HEK293 (cell line): Measurements from ENCODE around the gene GUCA1C.

ENCODE experiments used
- CTCF ChIA-PET: fragments of 350-600 bp; formaldehyde crosslinking; extraction: SDS; loops from one replicate; lab custom pipeline; 2021; ENCODE audit warnings: antibody characterized with exemption; lab: Yijun Ruan, JAX
- POLR2A ChIA-PET: fragments of 300-600 bp; formaldehyde crosslinking; extraction: SDS; loops from one replicate; lab custom pipeline; 2020; ENCODE audit warnings: antibody characterized with exemption, inconsistent platforms; lab: Yijun Ruan, JAX
- H3K27ac ChIP-seq: fragments of 200-500 bp; sonication (Bioruptor generic); 2 replicates; pipeline ENCODE4 v1.5.1; 2014; ENCODE audit warnings: low read depth, low read length, control low read depth, inconsistent platforms; ENCODE audit errors: extremely low read depth
- H3K36me3 ChIP-seq, 2 experiments: fragments of 200-500 bp in 1 of 2; sonication (Bioruptor generic) in 1 of 2; 1 replicate in 1 of 2; 2 replicates in 1 of 2; pipeline ENCODE4 v1.5.1; 2014 to 2017; ENCODE audit warnings: inconsistent platforms in 2 of 2, low read length in 2 of 2; ENCODE audit not compliant: control insufficient read depth in 2 of 2, insufficient read depth in 1 of 2
- H3K4me1 ChIP-seq: fragments of 200-500 bp; sonication (Bioruptor generic); 2 replicates; pipeline ENCODE4 v1.5.1; 2014; ENCODE audit warnings: mild to moderate bottlenecking, low read length, inconsistent platforms; ENCODE audit not compliant: control insufficient read depth, insufficient read depth
- H3K4me3 ChIP-seq: 2 replicates; pipeline ENCODE4 v1.5.1; 2011; ENCODE audit warnings: low read depth, mild to moderate bottlenecking, control low read depth, low read length, moderate library complexity
- H3K9me3 ChIP-seq: fragments of 200-500 bp; sonication (Bioruptor generic); 2 replicates; pipeline ENCODE4 v1.5.1; 2014; ENCODE audit warnings: low read depth, low read length, inconsistent platforms; ENCODE audit not compliant: control insufficient read depth, insufficient read depth
- HOXA7 ChIP-seq: sonication (generic); formaldehyde crosslinking; IDR thresholded peaks from 2 replicates; pipeline ENCODE4 v1.8.1; 2022; ENCODE audit warnings: missing genetic modification reagents, borderline replicate concordance
- MZF1 ChIP-seq: fragments of 450-650 bp; formaldehyde crosslinking; IDR thresholded peaks from 2 replicates; pipeline ENCODE4 v1.5.1; 2017; ENCODE audit warnings: missing biosample characterization, missing genetic modification characterization, borderline replicate concordance
- PRDM2 ChIP-seq: fragments of 450-650 bp; formaldehyde crosslinking; IDR thresholded peaks from 2 replicates; pipeline ENCODE4 v1.5.1; 2016; ENCODE audit warnings: missing biosample characterization, missing genetic modification characterization, borderline replicate concordance
- PRDM4 ChIP-seq: fragments of 450-650 bp; formaldehyde crosslinking; IDR thresholded peaks from 2 replicates; pipeline ENCODE4 v1.5.1; 2017; ENCODE audit warnings: missing biosample characterization, missing genetic modification characterization
- REPIN1 ChIP-seq: fragments of 450-650 bp; formaldehyde crosslinking; IDR thresholded peaks from 2 replicates; pipeline ENCODE4 v1.5.1; 2017; ENCODE audit warnings: missing biosample characterization, missing genetic modification characterization, low read depth
- SCRT2 ChIP-seq: fragments of 450-650 bp; formaldehyde crosslinking; IDR thresholded peaks from 2 replicates; pipeline ENCODE4 v1.5.1; 2016; ENCODE audit warnings: missing biosample characterization, missing genetic modification characterization
- YY2 ChIP-seq: fragments of 450-650 bp; formaldehyde crosslinking; IDR thresholded peaks from 2 replicates; pipeline ENCODE4 v1.5.1; 2016; ENCODE audit warnings: missing biosample characterization, missing genetic modification characterization
- ZBTB1 ChIP-seq: fragments of 450-650 bp; formaldehyde crosslinking; IDR thresholded peaks from 2 replicates; pipeline ENCODE4 v1.5.1; 2016; ENCODE audit warnings: missing biosample characterization, missing genetic modification characterization
- ZNF138 ChIP-seq: fragments of 450-650 bp; formaldehyde crosslinking; IDR thresholded peaks from 2 replicates; pipeline ENCODE4 v1.5.1; 2016; ENCODE audit warnings: missing biosample characterization, missing genetic modification characterization, borderline replicate concordance
- ZNF148 ChIP-seq: fragments of 450-650 bp; formaldehyde crosslinking; IDR thresholded peaks from 2 replicates; pipeline ENCODE4 v1.5.0; 2017; ENCODE audit warnings: missing biosample characterization, missing genetic modification characterization, borderline replicate concordance
- ZNF26 ChIP-seq: fragments of 450-650 bp; formaldehyde crosslinking; IDR thresholded peaks from 2 replicates; pipeline ENCODE4 v1.5.1; 2016; ENCODE audit warnings: missing biosample characterization, missing genetic modification characterization
- ZNF311 ChIP-seq: fragments of 450-650 bp; formaldehyde crosslinking; IDR thresholded peaks from 2 replicates; pipeline ENCODE4 v1.5.1; 2017; ENCODE audit warnings: missing biosample characterization, missing genetic modification characterization, borderline replicate concordance
- ZNF394 ChIP-seq: fragments of 450-650 bp; formaldehyde crosslinking; IDR thresholded peaks from 2 replicates; pipeline ENCODE4 v1.5.1; 2016; ENCODE audit warnings: missing biosample characterization, missing genetic modification characterization, mild to moderate bottlenecking, moderate library complexity, borderline replicate concordance
- ZNF473 ChIP-seq: fragments of 450-650 bp; formaldehyde crosslinking; IDR thresholded peaks from 2 replicates; pipeline ENCODE4 v1.5.1; 2017; ENCODE audit warnings: missing biosample characterization, missing genetic modification characterization
- ZNF488 ChIP-seq: fragments of 450-650 bp; formaldehyde crosslinking; IDR thresholded peaks from 2 replicates; pipeline ENCODE4 v1.5.1; 2016; ENCODE audit warnings: missing biosample characterization, missing genetic modification characterization
- ZNF571 ChIP-seq: fragments of 450-650 bp; formaldehyde crosslinking; IDR thresholded peaks from 2 replicates; pipeline ENCODE4 v1.5.0; 2017; ENCODE audit warnings: missing biosample characterization, missing genetic modification characterization
- ZNF830 ChIP-seq: fragments of 450-650 bp; IDR thresholded peaks from 2 replicates; pipeline ENCODE4 v1.5.0; 2018; ENCODE audit warnings: missing biosample characterization, missing genetic modification characterization, low read depth, mild to moderate bottlenecking, moderate library complexity
- ZNF837 ChIP-seq: fragments of 450-650 bp; formaldehyde crosslinking; IDR thresholded peaks from 2 replicates; pipeline ENCODE4 v1.5.1; 2016; ENCODE audit warnings: missing biosample characterization, missing genetic modification characterization
- ZSCAN5A ChIP-seq: fragments of 450-650 bp; formaldehyde crosslinking; IDR thresholded peaks from 2 replicates; pipeline ENCODE4 v1.5.1; 2016; ENCODE audit warnings: missing biosample characterization, missing genetic modification characterization

The GUCA1C gene

GRCh38 chr3:108951820-108952501 lies 1.7 kb downstream of the GUCA1C start:
- Histone ChIP-seq H3K4me1 (no peaks in the 10 kb centered on the region), H3K36me3 (no peaks in the 10 kb centered on the region), H3K9me3 (no peaks in the 10 kb centered on the region), H3K27ac (no peak overlapping the region), H3K4me3 (no peak overlapping the region)
- no peak for TF ChIP-seq SCRT2 (tag by site-specific recombination)
- TF ChIP-seq ZBTB1 (tag by site-specific recombination): no peak
- no peak for TF ChIP-seq ZNF830
- no peak for TF ChIP-seq HOXA7 (CRISPR knock-in tag)
- no peak for TF ChIP-seq PRDM2 (tag by site-specific recombination)
- no peak for TF ChIP-seq ZNF571 (tag by site-specific recombination)
- TF ChIP-seq PRDM4: no peak
- TF ChIP-seq ZNF837 (tag by site-specific recombination): no peak
- no peak for TF ChIP-seq ZNF473
- TF ChIP-seq ZNF394 (tag by site-specific recombination): no peak
- CTCF ChIA-PET: interaction anchor here (0.5 to 0.7 kb wide), 3 partner anchors 55 to 462 kb away, joined by 3 to 5 read pairs (median 3); no protein-coding TSS in a partner anchor
- POLR2A ChIA-PET: no interaction called here

GRCh38 chr3:108947855-108948254 lies 5.8 kb downstream of the GUCA1C start:
- Histone ChIP-seq H3K4me1 (no peaks in the 10 kb centered on the region), H3K36me3 (no peaks in the 10 kb centered on the region), H3K9me3 (no peaks in the 10 kb centered on the region), H3K4me3 (no peak overlapping the region), H3K27ac (no peak overlapping the region)
- ChIA-PET POLR2A (no interaction called here), CTCF (no interaction called here)
- TF ChIP-seq REPIN1 (tag by site-specific recombination) (no peak), ZNF488 (tag by site-specific recombination) (no peak), ZNF138 (tag by site-specific recombination) (no peak), ZNF148 (tag by site-specific recombination) (no peak), ZNF311 (tag by site-specific recombination) (no peak), ZNF26 (tag by site-specific recombination) (no peak), YY2 (tag by site-specific recombination) (no peak), MZF1 (tag by site-specific recombination) (no peak), ZSCAN5A (tag by site-specific recombination) (no peak)
